HG02852 (cell line): ENCODE results near the gene TRIM68.

ENCODE experiments used
- ATAC-seq: cut with Tn5 transposase; IDR thresholded peaks from one replicate; pipeline ENCODE4 v1.9.1; 2021; ENCODE audit warnings: mild to moderate bottlenecking, moderate library complexity; ENCODE audit not compliant: unreplicated experiment

Gene TRIM68, protein sequence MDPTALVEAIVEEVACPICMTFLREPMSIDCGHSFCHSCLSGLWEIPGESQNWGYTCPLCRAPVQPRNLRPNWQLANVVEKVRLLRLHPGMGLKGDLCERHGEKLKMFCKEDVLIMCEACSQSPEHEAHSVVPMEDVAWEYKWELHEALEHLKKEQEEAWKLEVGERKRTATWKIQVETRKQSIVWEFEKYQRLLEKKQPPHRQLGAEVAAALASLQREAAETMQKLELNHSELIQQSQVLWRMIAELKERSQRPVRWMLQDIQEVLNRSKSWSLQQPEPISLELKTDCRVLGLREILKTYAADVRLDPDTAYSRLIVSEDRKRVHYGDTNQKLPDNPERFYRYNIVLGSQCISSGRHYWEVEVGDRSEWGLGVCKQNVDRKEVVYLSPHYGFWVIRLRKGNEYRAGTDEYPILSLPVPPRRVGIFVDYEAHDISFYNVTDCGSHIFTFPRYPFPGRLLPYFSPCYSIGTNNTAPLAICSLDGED

GRCh38 chr11:4607781-4608666, at the start of gene TRIM68:
TRIM68 (minus strand) TSS chr11:4608231; CDS start chr11:4605504, 2,727 bp downstream.
- ATAC-seq: peak; percentile 100

GRCh38 chr11:4654635-4655369, 46.8 kb upstream of the TRIM68 start:
- ATAC-seq: no peak

GRCh38 chr11:4647766-4648165, 39.7 kb upstream of the TRIM68 start:
- no peak for ATAC-seq

DNA sequence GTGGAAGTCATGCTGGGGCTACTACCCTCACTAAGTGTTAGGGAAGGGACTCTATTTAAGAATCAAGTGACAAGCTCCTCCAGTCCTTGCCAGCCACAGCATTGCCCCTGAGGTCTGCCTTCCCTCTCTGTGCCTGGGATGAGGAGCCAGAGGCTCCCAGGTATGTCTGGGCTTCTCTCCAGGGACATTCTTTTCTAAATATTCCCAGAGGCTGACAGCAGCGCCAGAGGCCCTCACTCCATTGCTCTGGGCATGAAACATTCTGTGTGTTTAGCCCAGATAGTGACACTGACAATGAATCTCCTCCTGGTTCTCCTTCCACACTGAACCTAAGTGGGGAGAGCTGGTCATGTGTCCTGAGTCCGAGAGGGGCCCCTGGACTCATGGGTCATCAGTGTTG, 37.9 kb upstream of the TRIM68 start:
- no peak for ATAC-seq

DNA sequence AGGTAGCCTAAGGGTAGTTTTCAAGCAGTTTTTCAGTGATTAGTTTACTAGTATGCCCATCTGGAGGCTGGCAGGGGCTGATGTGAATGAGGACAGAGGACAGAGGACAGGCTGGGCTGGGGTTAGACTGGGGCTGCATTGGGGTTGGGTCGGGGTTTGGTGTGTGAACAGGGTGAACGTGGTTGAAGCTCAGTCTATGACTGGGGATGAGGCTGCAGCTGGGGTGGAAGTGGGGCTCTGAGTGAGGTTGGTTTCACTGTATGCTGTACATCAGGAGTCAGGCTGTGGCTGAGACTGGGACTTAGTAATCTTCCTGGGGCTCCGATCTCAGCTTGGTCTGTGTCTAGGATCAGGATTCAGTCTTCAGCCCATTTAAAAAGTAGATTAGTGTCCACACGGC, 36.2 kb upstream of the TRIM68 start:
- no peak for ATAC-seq

DNA sequence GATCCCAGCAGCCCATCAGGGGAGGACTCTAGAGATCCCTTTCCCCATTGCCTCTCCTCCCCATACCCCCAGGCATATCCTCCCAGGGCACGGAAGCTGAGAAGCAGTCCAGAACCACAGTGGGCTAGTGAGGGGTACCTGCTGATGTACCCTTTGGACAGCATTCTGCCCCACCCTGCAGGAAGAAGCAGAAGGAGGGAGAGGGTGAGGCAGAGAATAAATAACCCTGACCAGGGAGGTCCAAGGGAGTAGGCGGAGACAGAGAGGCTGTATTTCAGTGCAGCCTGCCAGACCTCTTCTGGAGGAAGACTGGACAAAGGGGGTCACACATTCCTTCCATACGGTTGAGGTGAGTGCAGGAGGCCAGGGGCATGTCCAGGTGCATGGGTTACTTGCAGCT, 35.7 kb upstream of the TRIM68 start, which contains the start of gene OR51E1:
OR51E1 (plus strand) TSS at position 301 of the 400 bp plus-strand sequence. CDS start 8,545 bp downstream, outside the sequence.
- no peak for ATAC-seq

GRCh38 chr11:4643076-4643475, 35.0 kb upstream of the TRIM68 start:
- no peak for ATAC-seq

DNA sequence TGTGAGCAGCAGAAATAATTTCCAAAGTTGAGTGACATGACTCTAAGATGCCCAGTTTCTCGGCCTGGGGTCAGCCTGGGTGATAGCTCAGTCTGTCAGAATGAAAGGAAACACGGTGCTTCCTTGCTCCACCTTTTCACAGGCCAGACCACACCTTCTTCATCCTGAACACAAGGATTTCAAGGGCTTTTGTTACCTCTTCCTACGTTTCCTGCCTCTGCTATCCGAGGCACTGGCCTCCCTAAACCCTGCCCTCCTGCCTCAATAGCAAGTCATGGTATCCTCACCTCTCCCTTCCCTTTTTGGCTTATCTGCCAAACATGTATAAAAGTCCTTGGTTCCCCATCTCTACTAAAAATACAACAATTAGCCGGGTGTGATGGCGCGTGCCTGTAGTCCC, 34.0 kb upstream of the TRIM68 start:
- ATAC-seq: no peak

- no peak for ATAC-seq
These were observed 33.5 kb upstream of the TRIM68 start for GRCh38 chr11:4641501-4641900.

GRCh38 chr11:4639931-4640330, 31.9 kb upstream of the TRIM68 start:
- ATAC-seq: no peak

DNA sequence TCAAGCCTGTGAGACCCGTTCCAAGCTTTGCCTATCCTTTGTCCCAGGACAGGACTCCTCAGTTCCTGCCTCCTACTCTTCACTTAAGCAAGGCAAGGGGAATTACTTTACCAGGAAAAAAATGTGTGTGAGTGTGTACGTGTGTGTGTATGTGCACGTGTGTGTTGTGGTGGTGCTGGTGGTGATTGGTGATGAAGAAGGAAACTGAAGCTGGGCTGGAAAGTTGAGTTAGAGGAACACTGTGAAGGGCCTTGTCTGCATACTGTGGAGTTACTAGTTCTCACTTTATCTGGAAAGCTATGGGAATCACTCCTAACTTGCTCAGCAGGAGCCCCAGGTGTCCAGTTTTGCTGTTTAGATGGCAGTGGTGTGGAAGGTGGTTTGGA, 29.6 kb upstream of the TRIM68 start:
- ATAC-seq: no peak

GRCh38 chr11:4636962-4637661, 29.1 kb upstream of the TRIM68 start, which contains the start of gene OR51D1:
OR51D1 (plus strand) TSS chr11:4637477; CDS start chr11:4639791, 2,314 bp downstream.
- ATAC-seq: peak; percentile 98

DNA sequence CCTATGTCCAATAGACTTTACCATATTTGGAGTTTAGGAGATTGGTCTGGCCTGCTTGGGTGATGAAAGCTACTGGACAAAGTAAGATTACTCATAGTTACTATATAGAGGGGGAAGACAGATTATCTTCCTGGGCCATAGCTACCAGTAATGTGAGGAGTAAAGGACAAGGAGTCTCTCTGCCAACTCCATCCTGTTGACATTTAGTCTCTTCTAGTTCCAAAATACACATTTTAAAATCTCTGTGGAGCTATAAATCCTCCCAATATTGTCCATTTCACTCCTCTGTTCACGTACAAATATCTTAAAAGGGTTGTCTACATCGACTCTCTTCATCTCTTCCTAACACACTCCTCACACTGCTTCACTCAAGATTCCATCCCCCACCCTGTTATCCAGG, 28.1 kb upstream of the TRIM68 start:
- ATAC-seq: no peak

DNA sequence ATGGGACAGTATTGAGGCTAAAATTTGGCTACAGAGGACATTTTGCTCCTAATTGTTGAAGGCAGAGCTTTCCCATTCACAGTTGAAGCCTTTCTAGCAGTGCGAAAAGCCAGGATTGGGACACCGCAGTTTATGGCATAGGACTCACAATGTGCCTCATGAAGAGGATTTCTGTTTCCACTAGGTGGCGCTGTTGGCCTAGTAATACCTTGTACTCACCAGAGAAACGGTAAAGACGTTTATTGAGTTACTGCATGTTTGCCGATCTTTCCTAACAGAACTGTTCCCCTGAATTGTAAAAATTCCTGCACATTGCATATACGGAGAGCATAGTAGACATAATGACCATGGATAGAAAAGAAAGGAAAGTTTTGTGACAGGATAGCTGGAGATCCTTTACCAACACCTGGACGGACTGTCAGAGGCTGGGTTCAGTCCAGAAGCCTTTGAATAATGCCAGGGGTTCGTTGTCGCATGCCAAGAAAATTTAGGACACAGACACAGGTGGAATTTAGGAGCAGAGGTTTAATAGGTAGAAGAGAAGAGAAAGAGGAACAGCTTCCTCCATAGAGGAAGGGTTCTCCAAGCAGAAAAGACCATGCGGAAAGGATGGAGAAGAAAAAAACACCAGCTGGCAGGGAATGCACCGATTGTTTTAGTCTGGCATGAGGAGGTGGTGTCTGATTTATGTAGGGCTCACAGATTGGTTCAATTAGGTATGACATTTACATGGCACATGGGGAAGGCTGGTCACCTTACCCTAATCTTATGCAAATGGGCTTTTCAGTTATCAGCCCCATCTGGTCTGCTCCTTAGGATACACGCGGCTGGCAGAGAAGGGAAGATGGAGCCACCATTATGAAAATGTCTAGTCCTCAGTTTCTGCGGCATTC, 18.4 kb upstream of the TRIM68 start:
- peak; percentile 75 for ATAC-seq

GRCh38 chr11:4619514-4619913, 11.5 kb upstream of the TRIM68 start:
- ATAC-seq: no peak

DNA sequence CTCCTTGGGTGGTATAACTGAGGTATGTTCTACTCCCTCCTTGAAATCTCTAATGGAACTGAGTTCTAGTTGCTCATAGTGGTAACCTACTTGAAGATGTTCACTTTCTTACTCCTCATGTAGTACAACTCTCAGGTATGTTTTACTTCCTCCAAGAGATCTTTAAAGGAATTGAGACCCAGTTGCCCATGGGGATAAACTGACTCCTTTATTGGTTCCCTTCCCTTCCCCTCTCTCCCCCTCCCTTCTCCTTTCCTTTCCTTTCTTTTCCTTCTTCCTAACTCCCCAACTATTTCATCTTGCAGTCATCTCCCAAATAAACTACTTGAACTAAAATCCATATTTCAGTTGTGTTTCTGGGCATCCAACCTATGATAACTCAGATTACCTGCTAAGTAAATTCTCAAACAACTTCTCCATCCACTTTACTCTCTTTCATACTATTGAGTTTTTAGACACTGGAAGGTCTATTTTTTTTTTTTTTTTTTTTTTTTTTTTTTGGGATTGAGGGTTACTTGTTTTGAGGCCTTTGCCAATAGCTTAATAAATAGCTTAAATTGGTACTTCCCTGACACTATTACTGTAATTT, 7.9 kb upstream of the TRIM68 start:
- no peak for ATAC-seq

DNA sequence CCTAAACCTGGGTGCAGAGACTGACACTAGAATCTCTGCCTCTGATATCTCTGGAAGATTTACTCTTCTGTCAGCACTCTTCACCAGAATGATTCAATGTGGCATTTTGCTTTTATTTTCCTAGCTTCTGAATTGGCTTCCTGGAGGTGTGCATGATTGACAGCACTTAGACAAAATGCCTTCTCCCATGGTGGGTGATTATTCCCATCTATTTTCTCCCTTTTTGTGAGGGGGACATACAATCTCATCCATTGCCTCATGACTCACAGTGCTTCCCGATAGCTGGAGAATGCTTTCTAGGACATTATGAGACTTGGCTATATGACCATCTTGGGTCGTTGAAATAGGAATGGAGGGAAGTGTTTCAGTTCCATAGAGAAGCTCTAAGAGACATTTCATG, 4.0 kb upstream of the TRIM68 start:
- ATAC-seq: no peak

GRCh38 chr11:4610258-4610935, 2.4 kb upstream of the TRIM68 start:
- ATAC-seq: no peak
